Adrenal gland (tissue), 12 donors: ENCODE data around the gene MC1R. TPM values are rescaled to one million over a fixed set of nuclear protein-coding genes. Genes with fewer than 3 reads are reported as not detected.

Experiments
- DNase-seq, 7 donors: peaks; one replicate each; pipeline ENCODE4 v3.0.0-alpha.2; 2019 to 2020
- H3K27ac ChIP-seq, 5 donors: fragments of 200-600 bp; sonication (generic) in 4 of 5; 1 replicate in 3 of 5; 2 replicates in 2 of 5; pipeline versions ENCODE4 v1.5.1 to v1.8.0; 2016 to 2020; ENCODE audit warnings: mild to moderate bottlenecking in 1 of 5
- H3K27me3 ChIP-seq: fragments of 200-600 bp; 2 replicates; pipeline ENCODE4 v1.8.0; 2021
- H3K36me3 ChIP-seq, 2 donors: fragments of 200-600 bp; replicated peaks in 1 of 2; 1 replicate in 1 of 2; 2 replicates in 1 of 2; pipeline versions ENCODE4 v1.5.1 to v1.8.0; 2018 to 2022
- H3K4me1 ChIP-seq, 2 donors: fragments of 200-600 bp; replicated peaks in 1 of 2; 1 replicate in 1 of 2; 2 replicates in 1 of 2; pipeline versions ENCODE4 v1.5.1 to v1.8.0; 2018 to 2021
- H3K4me3 ChIP-seq, 4 donors: fragments of 200-600 bp; sonication (generic) in 3 of 4; one replicate each; pipeline ENCODE4 v1.5.1; 2016 to 2018
- H3K9me3 ChIP-seq, 3 donors: fragments of 200-600 bp; sonication (generic) in 1 of 3; replicated peaks in 1 of 3; 1 replicate in 2 of 3; 2 replicates in 1 of 3; pipeline versions ENCODE4 v1.5.1 to v1.8.0; 2016 to 2021
- POLR2A ChIP-seq, 2 donors: fragments of 450-650 bp; IDR thresholded peaks; one replicate each; pipeline ENCODE4 v1.6.1; 2017; ENCODE audit warnings: antibody characterized with exemption in 2 of 2, mild to moderate bottlenecking in 2 of 2, moderate library complexity in 1 of 2
- WGBS, 4 donors: extraction: QIAGEN DNeasy Blood & Tissue Kit in 2 of 4; methylation state at CpG; one replicate each; pipeline versions ENCODE4 v1.1.5 to v1.1.7; 2013 to 2017; 5-methylcytosine and 5-hydroxymethylcytosine counted together
- intact Hi-C, 2 donors: fragments of 100-400 bp; cut with DNase I; formaldehyde crosslinking; loops; one replicate each; pipeline versions ENCODE4 v1.14.1 to v1.15.0; 2022 to 2023
- polyA plus RNA-seq, 3 donors: library from polyadenylated mRNA; stranded (reverse); fragments of 200-250 nt in 2 of 3; fragments of 350-450 nt in 1 of 3; fragmentation: Illumina TruSeq in 1 of 3; extraction: RNeasy Lipid Tissue Mini Kit (QIAGEN cat#74804) in 1 of 3; gene quantifications; one replicate each; pipeline ENCODE4 v1.2.3, GENCODE V29; 2013 to 2014
- total RNA-seq, 9 donors: library from RNA; depleted of rRNA in 4 of 9; stranded (reverse); fragments of >200 nt in 4 of 9; fragments of 120-200 nt in 1 of 9; fragmentation: NEBNext Ultra II Directional in 1 of 9; extraction: Animal tissue kit (Norgen Biotek cat#: 25700) in 1 of 9; gene quantifications; one replicate each; pipeline versions ENCODE4 v1.1.0 to v1.2.4, GENCODE V29; 2013 to 2023
- TF ChIP-seq, protein P1 (sequence below), 6 experiments: fragments of 450-650 bp in 4 of 6; fragments of 200-600 bp in 2 of 6; sonication (generic) in 1 of 6; IDR thresholded peaks; 1 replicate in 5 of 6; 2 replicates in 1 of 6; pipeline versions ENCODE4 v1.5.1 to v1.8.0; 2016 to 2021; ENCODE audit warnings: antibody characterized with exemption in 6 of 6, mild to moderate bottlenecking in 2 of 6, moderate library complexity in 1 of 6
- donor health status: healthy with polysubstance abuse.
- donor health status: Bipolar disorder and iron deficiency.
- donor health status: DM: yes; HTN: yes; CAD: no.
- donor health status: DM: no; HTN: no; CAD: no.
- donor health status: DM: no; HTN: no; CAD: no.
- donor health status: DM: yes; HTN: yes; CAD: no.

Gene MC1R
- total and polyA plus RNA-seq, 12 donors, result 0.55 to 20.4 (median 6.2) TPM

DNA sequence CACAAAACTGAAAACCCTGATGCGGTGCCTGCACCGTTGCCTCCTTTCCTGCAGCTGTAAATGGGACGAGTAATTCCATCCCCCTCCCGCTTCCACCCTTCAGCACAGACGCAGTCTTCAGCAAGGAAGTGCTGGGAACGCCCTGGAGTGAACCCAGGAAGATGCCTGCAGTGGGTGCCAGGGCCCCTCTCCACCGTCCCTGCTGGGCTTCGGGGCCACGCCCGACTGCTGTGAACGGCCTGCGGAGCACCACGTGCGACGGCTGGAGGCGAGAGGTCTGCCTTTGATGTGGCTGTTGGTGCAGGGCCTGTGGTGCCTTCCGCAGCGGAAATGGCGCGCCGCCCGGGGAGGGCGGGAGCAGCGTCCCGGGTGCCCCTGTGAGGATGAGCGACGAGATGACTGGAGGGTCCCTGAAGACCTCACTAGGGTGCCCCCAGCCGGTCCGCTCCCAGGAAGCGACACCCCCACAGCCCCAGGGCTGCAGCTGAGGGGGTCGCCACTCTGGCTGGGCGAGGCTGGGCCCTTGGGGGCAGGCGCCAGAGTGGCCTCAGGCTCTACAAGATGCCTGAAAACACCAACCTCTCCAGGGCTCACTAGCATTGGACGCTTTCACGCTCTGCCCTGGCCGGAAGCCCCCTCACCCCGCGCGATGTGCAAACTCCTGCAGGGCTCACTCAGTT is 749 bp upstream of the MC1R start:
- Histone ChIP-seq H3K27me3 (no peaks in the 10 kb centered on the region), H3K4me1 (peaks cover 24 to 43% of the 10 kb centered on the region in 2 donors), H3K4me3 (peak overlapping the region in 1 of 4 donors; percentile 44), H3K36me3 (no peaks in the 10 kb centered on the region), H3K27ac (peak overlapping the region in 2 of 5 donors; percentile 54 to 75), H3K9me3 (no peaks in the 10 kb centered on the region)
- intact Hi-C loops, result no loop called here
- DNase-seq, result peak in 6 of 7 donors; percentile 65 to 90 (median 86)
- TF ChIP-seq POLR2A (IDR thresholded peaks at IDR 0.05), result no peak
- TF ChIP-seq, protein P1, sequence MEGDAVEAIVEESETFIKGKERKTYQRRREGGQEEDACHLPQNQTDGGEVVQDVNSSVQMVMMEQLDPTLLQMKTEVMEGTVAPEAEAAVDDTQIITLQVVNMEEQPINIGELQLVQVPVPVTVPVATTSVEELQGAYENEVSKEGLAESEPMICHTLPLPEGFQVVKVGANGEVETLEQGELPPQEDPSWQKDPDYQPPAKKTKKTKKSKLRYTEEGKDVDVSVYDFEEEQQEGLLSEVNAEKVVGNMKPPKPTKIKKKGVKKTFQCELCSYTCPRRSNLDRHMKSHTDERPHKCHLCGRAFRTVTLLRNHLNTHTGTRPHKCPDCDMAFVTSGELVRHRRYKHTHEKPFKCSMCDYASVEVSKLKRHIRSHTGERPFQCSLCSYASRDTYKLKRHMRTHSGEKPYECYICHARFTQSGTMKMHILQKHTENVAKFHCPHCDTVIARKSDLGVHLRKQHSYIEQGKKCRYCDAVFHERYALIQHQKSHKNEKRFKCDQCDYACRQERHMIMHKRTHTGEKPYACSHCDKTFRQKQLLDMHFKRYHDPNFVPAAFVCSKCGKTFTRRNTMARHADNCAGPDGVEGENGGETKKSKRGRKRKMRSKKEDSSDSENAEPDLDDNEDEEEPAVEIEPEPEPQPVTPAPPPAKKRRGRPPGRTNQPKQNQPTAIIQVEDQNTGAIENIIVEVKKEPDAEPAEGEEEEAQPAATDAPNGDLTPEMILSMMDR (IDR thresholded peaks at IDR 0.05), result no peak
- 0 to 2% (median 0%) methylated on average over 5 to 39 of the region's 39 CpGs for WGBS, 4 donors

DNA sequence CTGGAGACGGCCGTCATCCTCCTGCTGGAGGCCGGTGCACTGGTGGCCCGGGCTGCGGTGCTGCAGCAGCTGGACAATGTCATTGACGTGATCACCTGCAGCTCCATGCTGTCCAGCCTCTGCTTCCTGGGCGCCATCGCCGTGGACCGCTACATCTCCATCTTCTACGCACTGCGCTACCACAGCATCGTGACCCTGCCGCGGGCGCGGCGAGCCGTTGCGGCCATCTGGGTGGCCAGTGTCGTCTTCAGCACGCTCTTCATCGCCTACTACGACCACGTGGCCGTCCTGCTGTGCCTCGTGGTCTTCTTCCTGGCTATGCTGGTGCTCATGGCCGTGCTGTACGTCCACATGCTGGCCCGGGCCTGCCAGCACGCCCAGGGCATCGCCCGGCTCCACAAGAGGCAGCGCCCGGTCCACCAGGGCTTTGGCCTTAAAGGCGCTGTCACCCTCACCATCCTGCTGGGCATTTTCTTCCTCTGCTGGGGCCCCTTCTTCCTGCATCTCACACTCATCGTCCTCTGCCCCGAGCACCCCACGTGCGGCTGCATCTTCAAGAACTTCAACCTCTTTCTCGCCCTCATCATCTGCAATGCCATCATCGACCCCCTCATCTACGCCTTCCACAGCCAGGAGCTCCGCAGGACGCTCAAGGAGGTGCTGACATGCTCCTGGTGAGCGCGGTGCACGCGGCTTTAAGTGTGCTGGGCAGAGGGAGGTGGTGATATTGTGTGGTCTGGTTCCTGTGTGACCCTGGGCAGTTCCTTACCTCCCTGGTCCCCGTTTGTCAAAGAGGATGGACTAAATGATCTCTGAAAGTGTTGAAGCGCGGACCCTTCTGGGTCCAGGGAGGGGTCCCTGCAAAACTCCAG is 1.1 kb downstream of the MC1R start:
- Histone ChIP-seq H3K27ac (no peak overlapping the region), H3K4me1 (peaks cover 30 to 58% of the 10 kb centered on the region in 2 donors), H3K9me3 (no peaks in the 10 kb centered on the region), H3K4me3 (no peak overlapping the region), H3K27me3 (no peaks in the 10 kb centered on the region), H3K36me3 (no peaks in the 10 kb centered on the region)
- 92 to 94% (median 94%) methylated on average over 32 to 52 of the region's 52 CpGs for WGBS, 4 donors
- TF ChIP-seq POLR2A (IDR thresholded peaks at IDR 0.05), result no peak
- TF ChIP-seq, protein P1 (IDR thresholded peaks at IDR 0.05), result no peak
- peak in 1 of 7 donors; percentile 6 for DNase-seq
- intact Hi-C loops, result no loop called here

DNA sequence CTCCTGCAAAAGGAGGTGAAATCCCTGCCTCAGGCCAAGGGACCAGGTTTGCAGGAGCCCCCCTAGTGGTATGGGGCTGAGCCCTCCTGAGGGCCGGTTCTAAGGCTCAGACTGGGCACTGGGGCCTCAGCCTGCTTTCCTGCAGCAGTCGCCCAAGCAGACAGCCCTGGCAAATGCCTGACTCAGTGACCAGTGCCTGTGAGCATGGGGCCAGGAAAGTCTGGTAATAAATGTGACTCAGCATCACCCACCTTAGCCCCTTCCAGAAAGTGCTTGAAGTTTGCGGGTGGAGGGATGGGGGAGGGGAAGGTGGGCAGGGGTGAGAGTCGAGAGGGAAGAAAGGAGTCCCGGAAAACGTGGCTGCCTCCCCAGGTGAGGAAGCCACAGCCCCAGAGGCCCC is 2.1 kb downstream of the MC1R start:
- Histone ChIP-seq H3K4me1 (peaks cover 32 to 67% of the 10 kb centered on the region in 2 donors), H3K4me3 (no peak overlapping the region), H3K27me3 (no peaks in the 10 kb centered on the region), H3K27ac (peak overlapping the region; percentile 88 to 99 (median 97)), H3K36me3 (no peaks in the 10 kb centered on the region), H3K9me3 (no peaks in the 10 kb centered on the region)
- DNase-seq, result peak in 4 of 7 donors; percentile 35 to 50 (median 40)
- WGBS, 4 donors, result 48 to 58% (median 54%) methylated on average over 3 to 6 of the region's 6 CpGs
- intact Hi-C loops, result no loop called here
- TF ChIP-seq POLR2A (IDR thresholded peaks at IDR 0.05), result no peak
- TF ChIP-seq, protein P1 (IDR thresholded peaks at IDR 0.05), result no peak

DNA sequence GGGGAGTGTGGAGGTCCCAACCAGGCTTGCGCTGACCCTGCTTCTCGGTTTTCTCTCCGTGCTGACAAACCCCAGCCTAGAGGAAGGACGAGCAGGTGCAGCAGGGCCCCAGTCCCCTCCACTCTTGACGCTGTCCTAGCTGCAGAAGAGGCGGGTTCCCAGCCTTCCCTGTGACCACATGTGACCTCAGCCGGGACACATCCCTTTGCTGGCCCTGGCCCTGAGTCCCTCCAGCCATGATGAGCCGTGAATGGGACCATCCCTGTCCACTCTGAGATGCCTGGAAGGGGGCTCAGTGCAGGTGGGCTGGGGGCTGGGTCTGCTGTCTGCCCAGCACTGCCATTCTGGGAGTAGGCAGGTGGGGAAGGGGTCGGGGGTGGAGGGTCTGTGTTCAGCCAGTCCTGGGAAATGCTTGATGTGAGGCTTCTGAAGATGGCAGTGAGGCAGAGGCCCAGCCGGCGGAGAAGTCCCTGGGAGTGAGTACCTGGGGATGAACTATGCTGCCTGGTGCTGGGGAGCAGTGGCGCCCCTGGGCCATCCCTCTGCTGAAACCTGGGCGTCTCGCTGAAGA is 2.6 kb downstream of the MC1R start:
- no peaks in the 10 kb centered on the region for H3K36me3 ChIP-seq
- H3K4me1 ChIP-seq, result peaks cover 34 to 70% of the 10 kb centered on the region in 2 donors
- no peaks in the 10 kb centered on the region for H3K27me3 ChIP-seq
- no peaks in the 10 kb centered on the region for H3K9me3 ChIP-seq
- intact Hi-C loops, result no loop called here
- H3K27ac ChIP-seq, result peak overlapping the region; percentile 88 to 99 (median 97)
- TF ChIP-seq, protein P1 (IDR thresholded peaks at IDR 0.05), result no peak
- no peak for TF ChIP-seq POLR2A (IDR thresholded peaks at IDR 0.05)
- peak in 6 of 7 donors; percentile 50 to 71 (median 63) for DNase-seq
- H3K4me3 ChIP-seq, result peak overlapping the region in 1 of 4 donors; percentile 67
- WGBS, 4 donors, result 39 to 60% (median 49%) methylated on average over 3 to 14 of the region's 14 CpGs
